ENCODE data around the gene GAPVD1. TPM values are rescaled to one million over a fixed set of nuclear protein-coding genes. Genes with fewer than 3 reads are reported as not detected.

GAPVD1 gene
- total RNA-seq, 2 donors from 2014 or later, result 82.8 to 105 TPM

DNA sequence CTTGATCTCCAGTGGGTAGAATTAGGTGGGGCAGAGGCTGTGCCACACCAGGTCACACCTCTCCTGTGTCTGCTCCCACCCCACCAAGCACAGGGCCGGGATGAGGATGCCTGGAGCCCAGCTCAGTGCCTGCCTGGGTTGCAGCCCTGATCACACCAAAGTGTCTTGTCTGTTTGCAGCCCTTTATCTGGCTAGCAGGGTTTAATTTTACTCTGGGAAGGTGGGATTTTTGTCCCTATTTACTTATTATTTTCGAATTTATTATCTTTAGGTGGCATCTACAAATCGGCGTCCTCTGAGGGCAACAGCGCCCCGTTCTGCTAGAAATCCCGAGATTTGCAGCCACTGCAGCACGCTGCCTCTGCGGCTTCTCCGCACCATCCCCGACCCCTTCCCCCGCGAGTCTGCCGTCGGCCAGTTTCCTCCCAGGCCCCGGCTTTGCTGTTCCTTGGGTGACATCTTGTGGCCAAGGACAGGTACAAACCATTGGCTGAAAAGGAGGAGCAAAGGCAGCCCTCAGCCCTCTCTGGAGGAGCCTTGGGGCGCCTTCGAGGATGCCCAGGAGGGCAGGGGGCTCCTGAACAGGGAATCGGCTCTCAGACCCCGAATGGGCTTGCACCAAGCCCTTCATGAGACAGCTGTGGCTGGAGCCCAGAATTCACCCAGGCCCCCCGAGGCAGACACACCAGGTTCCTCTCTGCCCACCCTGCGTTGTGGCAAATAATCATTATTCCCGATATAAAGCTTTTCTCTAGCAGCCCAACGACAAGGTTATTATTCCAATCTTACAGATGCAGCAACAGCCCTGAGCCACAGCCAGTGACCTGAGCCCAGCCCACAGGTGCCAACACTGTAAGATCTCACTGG lies 113.0 kb downstream of the GAPVD1 start:
- peak overlapping the region; percentile 54 for H3K4me3 ChIP-seq
- no peak for DNase-seq (ENCODE audit: low spot score)
- H3K36me3 ChIP-seq, result no peaks in the 10 kb centered on the region
- no peak overlapping the region for H3K27ac ChIP-seq
- H3K4me1 ChIP-seq (ENCODE audit: control insufficient read depth in 1 of 2, low read depth in 2 of 2), result peaks cover 0 to 9% of the 10 kb centered on the region in 2 donors
- no peak for ATAC-seq (ENCODE audit: insufficient number of reproducible peaks, low FRiP score, low read depth)
- TF ChIP-seq, protein P1, sequence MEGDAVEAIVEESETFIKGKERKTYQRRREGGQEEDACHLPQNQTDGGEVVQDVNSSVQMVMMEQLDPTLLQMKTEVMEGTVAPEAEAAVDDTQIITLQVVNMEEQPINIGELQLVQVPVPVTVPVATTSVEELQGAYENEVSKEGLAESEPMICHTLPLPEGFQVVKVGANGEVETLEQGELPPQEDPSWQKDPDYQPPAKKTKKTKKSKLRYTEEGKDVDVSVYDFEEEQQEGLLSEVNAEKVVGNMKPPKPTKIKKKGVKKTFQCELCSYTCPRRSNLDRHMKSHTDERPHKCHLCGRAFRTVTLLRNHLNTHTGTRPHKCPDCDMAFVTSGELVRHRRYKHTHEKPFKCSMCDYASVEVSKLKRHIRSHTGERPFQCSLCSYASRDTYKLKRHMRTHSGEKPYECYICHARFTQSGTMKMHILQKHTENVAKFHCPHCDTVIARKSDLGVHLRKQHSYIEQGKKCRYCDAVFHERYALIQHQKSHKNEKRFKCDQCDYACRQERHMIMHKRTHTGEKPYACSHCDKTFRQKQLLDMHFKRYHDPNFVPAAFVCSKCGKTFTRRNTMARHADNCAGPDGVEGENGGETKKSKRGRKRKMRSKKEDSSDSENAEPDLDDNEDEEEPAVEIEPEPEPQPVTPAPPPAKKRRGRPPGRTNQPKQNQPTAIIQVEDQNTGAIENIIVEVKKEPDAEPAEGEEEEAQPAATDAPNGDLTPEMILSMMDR (IDR thresholded peaks at IDR 0.05), result peak; percentile 72
- no peaks in the 10 kb centered on the region for H3K9me3 ChIP-seq
- no peaks in the 10 kb centered on the region for H3K27me3 ChIP-seq (replicated peaks; ENCODE audit: insufficient read depth)

DNA sequence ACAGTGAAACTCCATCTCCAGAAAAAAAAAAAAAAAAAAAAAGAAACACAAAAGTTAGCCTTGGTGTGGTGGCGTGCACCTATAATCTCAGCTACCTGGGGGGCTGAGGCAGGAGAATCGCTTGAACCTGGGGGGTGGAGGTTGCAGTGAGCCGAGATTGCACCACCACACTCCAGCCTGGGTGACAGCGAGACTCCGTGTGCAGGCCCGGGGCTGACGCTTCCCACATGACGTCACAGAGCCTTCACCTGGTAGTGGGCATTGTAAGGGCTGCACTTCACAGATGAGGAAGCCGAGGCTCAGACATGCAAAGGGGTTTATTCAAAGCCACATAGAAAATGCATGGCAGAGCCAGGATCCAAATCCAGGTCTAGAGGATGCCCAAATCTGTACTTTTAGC lies 114.2 kb downstream of the GAPVD1 start:
- H3K4me1 ChIP-seq (ENCODE audit: control insufficient read depth in 1 of 2, low read depth in 2 of 2), result peaks cover 0 to 9% of the 10 kb centered on the region in 2 donors
- no peaks in the 10 kb centered on the region for H3K36me3 ChIP-seq
- TF ChIP-seq, protein P1 (IDR thresholded peaks at IDR 0.05), result no peak
- H3K27me3 ChIP-seq (replicated peaks; ENCODE audit: insufficient read depth), result no peaks in the 10 kb centered on the region
- DNase-seq (ENCODE audit: low spot score), result no peak
- no peaks in the 10 kb centered on the region for H3K9me3 ChIP-seq
- no peak overlapping the region for H3K27ac ChIP-seq
- H3K4me3 ChIP-seq, result no peak overlapping the region
- no peak for ATAC-seq (ENCODE audit: insufficient number of reproducible peaks, low FRiP score, low read depth)

DNA sequence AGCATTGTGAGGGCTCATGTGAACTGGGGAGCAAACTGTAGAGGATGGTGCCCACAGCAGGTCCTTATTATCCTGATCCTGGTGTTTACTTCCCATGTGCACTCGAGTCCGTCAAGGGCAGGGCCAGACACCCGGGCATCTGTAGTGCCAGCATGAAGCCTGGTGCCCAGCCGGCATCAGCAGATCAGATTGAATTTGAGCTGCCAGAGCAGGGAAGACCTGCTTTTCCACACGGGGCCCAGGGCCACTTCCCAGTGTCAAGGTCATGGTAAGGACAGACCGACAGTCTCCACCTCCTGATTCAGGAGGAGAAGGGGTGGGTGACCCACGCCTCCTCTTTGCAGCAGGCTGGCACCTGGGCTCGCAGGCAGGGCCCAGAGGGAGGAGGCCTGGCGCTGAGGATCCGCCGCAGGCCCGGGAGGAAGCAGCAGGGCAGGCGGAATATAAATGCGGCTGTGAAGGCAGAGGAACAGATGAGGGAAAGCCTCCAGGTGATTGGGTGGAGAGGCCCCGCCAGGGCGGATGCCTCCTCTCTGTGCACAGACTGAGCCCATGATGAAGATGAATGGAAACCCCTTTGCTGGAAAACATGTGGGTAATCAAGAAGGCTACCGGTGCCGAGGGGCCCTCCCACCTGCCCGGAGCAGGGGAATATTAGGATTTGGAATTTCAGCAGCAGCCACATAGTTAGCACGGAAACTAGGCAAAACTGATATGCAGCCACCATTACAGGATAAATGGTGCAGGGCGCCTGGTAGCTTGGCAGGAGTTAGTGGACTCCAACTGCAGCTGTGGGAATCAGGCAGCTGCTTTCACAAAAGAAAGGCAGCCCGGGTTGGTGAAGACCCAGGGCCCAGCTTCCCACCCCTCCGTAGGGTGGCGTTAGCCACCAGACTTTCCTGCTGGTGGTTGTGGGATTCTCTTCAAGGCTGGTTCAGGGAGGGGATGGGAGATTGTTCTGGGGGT lies 114.9 kb downstream of the GAPVD1 start:
- TF ChIP-seq, protein P1 (IDR thresholded peaks at IDR 0.05), result no peak
- Histone ChIP-seq H3K36me3 (no peaks in the 10 kb centered on the region), H3K27ac (no peak overlapping the region), H3K9me3 (no peaks in the 10 kb centered on the region), H3K4me3 (no peak overlapping the region), H3K4me1 (ENCODE audit: control insufficient read depth in 1 of 2, low read depth in 2 of 2) (peaks cover 0 to 9% of the 10 kb centered on the region in 2 donors), H3K27me3 (replicated peaks; ENCODE audit: insufficient read depth) (no peaks in the 10 kb centered on the region)
- DNase-seq (ENCODE audit: low spot score), result no peak
- ATAC-seq (ENCODE audit: insufficient number of reproducible peaks, low FRiP score, low read depth), result no peak

DNA sequence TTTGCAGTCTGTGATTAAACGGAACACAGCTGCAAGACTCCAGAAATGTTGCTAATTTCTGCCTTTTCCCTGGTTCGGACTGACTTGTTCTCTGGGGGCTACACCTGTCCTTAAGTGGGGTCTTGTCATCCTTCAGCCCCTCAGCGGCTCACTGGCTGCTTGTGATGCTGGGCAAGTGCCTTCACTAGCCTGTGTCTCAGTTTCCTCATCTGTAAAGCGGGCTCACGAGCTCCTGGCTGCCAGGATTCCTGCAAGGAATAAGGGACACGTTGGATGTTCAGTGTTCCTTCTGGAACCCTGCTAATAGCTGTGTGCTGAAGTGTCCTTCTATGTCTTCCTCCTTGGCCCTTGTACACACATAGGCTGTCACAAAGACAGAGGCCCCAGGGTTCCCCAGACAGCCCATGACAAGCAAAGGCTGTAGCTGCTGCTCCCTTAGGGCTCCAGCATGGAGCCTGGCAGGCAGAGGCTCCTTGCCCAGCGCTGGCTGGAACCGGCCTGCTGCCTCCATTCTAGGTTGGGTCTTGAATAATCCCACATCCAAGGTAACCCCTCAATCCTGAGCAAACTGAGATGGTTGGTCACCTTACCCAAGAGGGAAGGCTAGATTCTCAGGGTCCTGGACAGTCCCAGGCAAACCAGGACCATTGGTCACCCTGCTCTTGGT lies 116.1 kb downstream of the GAPVD1 start:
- DNase-seq (ENCODE audit: low spot score) (no peak), ATAC-seq (ENCODE audit: insufficient number of reproducible peaks, low FRiP score, low read depth) (no peak)
- peaks cover 0 to 9% of the 10 kb centered on the region in 2 donors for H3K4me1 ChIP-seq (ENCODE audit: control insufficient read depth in 1 of 2, low read depth in 2 of 2)
- no peaks in the 10 kb centered on the region for H3K9me3 ChIP-seq
- no peaks in the 10 kb centered on the region for H3K36me3 ChIP-seq
- no peak overlapping the region for H3K27ac ChIP-seq
- no peak overlapping the region for H3K4me3 ChIP-seq
- TF ChIP-seq, protein P1 (IDR thresholded peaks at IDR 0.05), result no peak
- H3K27me3 ChIP-seq (replicated peaks; ENCODE audit: insufficient read depth), result no peaks in the 10 kb centered on the region
